GM18951 (cell line): Measurements from ENCODE around the gene STK4.

Experiments
- POLR2A ChIP-seq: IDR thresholded peaks from 4 replicates; pipeline ENCODE4 v1.6.1; 2011; ENCODE audit warnings: mild to moderate bottlenecking; ENCODE audit not compliant: insufficient read length, insufficient read depth; ENCODE audit errors: extremely low read depth
- in situ Hi-C: fragments of 300-500 bp; cut with MboI; formaldehyde crosslinking; loops from one replicate; pipeline ENCODE4 v1.12.0; 2022; ENCODE audit warnings: low sequenced_read_pairs, mixed read lengths, inconsistent platforms; ENCODE audit not compliant: unreplicated experiment

Gene STK4

DNA sequence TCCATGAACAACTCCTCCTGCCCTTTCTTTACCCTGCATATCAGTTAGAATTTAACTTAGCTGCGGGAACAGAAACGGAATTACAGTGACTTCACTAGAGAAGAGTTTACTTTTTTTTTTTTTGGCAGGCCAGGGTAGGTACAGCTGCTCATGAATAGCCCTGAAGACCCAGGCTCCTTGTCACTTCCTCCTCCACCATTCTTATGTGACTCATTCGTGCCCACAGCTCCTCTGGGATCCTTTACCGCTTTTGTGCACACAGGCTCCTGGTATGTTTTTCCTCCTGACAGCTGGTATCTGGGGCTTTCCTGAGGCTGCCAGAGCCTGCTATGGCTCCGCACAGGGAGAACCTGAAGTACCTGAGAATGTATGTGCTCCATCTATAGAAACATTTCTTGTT lies 138.5 kb downstream of the STK4 start:
- TF ChIP-seq POLR2A: no peak
- in situ Hi-C loops: loop anchor here (10.0 kb wide), 1 partner anchor 180 kb away; no protein-coding TSS in a partner anchor

DNA sequence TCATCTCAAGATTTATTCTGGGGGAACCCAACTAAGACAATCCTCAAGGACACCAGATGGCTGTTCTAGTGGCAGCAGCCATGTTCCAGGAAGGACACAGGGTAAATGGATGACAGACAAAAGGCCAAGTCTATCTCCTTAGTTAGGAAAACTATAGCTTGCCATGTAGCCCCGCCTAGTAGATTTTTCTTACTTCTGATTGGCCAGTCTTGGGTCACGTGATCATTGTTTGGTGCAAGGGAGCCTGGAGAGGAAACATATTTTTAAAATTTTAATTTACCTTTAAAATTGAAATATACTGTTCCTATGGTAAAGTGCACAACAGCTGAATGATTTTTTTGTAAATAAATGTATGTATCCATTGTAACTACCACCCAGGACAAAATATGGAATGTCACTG lies 139.0 kb downstream of the STK4 start:
- in situ Hi-C loops: loop anchor here (10.0 kb wide), 1 partner anchor 181 kb away; no protein-coding TSS in a partner anchor
- no peak for TF ChIP-seq POLR2A

DNA sequence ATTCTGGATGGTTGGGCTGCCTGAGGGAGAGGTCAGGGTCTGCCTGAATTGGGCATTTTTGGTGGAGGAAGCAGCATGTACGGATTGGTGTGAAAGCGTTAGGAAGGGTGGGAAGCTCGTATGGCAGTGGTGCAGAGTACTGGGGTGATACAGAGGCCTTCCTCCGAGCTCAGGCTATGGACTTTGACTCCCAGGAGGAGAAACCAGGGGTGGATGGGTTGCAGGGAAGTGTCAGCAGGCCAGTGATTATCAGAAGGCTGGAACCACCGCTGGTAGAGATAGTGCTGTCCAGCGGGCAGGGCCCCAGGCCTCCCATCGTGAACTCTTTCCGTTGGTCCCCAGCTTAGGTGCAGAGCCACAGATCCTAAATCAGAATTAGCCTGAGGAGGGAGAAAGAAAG lies 143.3 kb downstream of the STK4 start:
- in situ Hi-C loops: loop anchor here (10.0 kb wide), 1 partner anchor 185 kb away; no protein-coding TSS in a partner anchor

DNA sequence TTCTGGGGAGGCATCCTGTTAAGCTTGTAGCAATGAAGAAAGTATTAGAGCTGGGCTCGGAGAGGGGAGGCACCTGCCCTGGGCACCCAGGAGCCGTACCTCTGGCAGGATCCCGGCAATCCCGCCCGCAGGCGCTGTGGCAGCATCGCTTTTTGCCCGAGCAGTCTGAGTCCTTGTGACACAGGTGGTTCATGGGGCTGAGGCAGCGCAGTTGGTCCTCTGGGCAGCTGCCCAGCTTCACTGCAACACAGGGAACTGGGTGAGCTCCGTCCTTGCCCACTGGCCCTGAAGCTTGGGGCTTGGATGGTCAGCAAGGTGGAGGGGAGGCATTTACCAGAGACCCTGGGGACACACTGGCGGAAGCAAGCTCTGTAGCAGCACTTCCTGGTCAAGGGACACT lies 144.0 kb downstream of the STK4 start:
- in situ Hi-C loops: no loop called here

More for the DNA sequence above, 143.3 kb downstream of the STK4 start:
- no peak for TF ChIP-seq POLR2A

DNA sequence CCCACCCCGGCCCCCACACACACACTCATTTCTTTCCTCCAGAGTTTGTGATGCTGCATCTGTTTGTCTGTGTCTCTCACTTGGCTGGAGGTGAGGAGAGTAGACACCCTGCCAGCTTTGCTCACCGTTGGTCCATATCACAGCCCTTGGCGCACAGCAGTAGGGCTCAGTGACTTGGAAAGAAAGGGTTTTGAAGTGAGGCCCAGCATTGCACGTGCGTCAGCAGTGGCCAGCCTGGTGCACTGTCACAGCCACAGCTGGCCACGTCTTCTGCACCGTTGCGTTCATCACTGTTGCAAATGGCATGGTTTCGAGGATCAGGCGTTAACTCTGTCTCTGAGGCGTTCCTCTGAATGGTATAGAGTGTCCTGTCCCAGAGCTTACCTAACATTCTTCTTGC lies 145.0 kb downstream of the STK4 start:
- no peak for TF ChIP-seq POLR2A
- in situ Hi-C loops: no loop called here

More for the DNA sequence above, 144.0 kb downstream of the STK4 start:
- no peak for TF ChIP-seq POLR2A

DNA sequence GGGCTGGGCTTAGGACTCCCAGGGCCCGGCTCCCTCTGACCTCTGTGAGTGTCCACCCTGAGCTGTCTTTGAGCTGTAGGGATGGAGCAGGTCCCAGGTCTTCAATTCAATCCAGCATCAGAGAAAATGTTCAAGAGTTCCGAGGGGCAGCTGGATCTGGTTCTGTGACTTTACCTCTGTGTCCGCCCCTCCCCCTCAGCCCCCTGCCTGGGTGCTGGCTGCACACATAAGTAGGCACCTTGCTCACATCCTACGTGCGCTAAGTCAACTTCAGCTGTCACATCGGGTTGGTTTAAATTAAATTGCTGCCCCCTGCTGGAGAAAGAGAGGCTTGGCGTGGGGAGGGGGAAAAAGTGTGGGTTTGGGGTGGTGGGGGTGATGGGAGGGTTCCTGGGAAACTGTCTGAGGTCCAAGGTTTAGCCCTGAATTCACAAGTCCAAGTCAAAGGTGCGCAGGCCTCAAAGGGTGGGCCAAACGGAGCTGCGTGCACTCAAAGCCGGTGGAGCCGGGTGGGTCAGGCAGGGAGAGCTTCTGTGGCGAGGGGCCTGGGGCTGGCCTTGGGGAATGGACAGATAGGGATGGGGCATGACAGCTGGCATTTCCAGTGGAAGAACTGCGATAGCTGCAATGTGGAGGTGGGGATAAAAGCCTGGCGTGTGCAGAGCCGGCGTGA lies 145.6 kb downstream of the STK4 start:
- no peak for TF ChIP-seq POLR2A
- in situ Hi-C loops: no loop called here

DNA sequence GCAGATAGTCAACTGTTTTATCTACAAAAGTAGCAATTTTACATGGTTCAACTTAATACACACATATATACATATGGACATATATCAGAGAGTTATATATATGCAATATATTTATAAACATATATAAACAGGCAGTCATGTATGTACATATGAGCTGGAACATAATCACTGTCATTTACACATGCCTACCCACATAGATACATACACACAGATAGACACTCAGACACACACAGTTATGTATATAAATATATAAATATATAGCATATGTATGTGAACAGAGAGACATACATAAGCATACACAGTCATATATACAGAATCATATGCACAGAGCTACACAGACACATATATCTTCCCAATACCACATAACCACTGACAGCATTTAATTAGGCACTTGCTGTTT lies 146.4 kb downstream of the STK4 start:
- TF ChIP-seq POLR2A: no peak
- in situ Hi-C loops: no loop called here

DNA sequence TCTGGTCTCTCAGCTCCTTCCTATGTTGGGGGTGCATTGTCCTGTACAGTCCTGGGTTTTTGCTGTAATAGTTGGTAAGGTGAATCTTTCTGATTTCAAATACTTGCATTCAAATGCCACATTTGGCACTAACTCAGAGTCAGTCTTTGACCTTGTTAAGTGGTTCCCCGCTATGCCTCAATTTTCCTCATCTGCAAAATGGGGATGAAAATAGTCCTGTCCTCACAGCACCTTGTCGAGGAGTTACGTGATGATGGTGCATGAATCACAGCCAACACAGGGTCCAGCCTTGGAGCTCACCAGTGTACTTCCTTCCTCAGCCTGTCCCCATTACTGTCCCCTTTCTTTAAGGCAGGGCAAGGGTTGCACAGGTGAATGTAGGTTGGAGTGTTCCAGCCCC lies 147.6 kb downstream of the STK4 start:
- no peak for TF ChIP-seq POLR2A

DNA sequence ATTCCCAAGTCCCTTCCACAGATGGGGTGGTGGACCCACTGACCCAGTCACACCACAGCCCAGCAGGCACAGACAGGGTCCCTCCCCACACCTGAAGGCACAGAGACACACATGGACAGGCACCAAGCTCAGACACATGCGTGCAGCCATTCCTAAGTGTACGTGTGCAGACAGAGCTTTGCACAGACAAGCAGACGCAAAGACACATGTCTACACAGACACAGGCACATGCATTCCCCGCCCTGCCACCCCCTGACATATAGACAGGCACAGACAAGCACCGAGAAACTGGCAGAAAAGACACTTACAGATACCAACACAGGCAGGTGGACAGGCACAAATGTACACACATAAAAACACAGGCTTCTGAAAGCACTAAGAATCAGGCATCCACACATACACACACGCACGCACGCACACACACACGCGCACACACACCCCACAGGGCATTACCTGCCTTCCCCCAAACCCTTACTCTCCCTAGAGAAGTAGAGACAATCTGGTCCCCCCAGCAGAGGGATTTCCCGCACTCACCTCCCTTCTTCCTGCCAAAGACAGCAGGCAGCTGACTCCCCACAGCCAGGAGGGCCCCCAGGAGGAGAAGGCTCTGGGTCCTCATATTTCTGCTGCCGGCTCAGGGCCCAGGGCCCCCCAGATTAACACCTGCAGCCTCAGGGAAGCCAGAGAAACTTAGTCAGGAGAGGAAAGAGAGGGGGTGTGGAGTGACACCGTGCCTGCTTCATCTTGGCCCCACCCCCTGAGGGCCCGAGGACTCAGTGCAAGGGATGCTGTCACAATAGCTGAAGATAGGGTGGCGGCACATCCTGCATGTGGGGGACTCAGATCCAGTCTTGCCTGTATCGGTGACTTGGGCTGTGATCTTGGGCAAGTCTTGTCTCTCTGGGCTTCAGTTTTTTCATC lies 148.4 kb downstream of the STK4 start, which contains the start of gene WFDC5:
Gene WFDC5 (minus strand): TSS at position 710 of the 921 bp plus-strand sequence. CDS start 91 bp downstream, at position 619.
- in situ Hi-C loops: no loop called here
- TF ChIP-seq POLR2A: no peak

More for the DNA sequence above, 147.6 kb downstream of the STK4 start:
- in situ Hi-C loops: no loop called here

DNA sequence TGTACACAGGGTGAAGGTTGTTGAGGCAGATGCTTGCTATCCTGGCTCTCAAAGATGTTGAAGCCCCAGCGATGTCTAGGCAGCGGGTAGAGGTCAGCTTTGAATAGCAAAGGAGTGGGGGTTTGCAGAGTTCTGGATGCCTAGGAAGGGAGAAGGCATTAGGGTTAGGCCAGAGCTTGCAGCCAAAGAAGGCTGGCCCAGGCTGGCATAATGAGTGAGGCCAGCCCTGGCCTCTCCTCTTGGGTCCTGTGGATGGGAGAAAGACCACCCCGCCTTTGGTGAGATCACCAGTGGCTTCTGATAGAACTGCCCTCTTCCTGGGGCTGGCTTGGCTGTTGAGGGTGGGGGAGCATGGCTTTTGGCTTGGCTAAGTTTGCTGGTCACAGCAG lies 149.1 kb downstream of the STK4 start:
- TF ChIP-seq POLR2A: no peak
- in situ Hi-C loops: no loop called here

DNA sequence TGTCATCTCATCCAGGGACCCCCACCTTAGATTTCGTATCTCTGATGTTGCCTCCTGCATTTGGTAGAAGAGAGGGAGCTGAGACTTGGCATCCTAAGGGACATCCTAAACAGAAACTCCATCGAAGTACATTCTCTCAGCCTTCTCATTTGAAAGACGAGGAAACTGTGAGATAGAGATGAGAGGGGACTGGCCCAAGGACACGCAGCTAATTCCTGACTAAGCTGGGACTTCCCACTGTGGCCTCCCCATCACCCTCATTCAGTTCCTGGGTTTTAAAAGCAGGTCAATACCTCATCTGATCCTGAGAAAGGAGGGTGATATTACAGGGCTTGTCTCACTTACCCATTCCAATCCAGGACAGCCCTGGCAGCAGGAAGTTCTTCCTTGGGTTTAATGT lies 149.5 kb downstream of the STK4 start:
- in situ Hi-C loops: no loop called here
- no peak for TF ChIP-seq POLR2A

DNA sequence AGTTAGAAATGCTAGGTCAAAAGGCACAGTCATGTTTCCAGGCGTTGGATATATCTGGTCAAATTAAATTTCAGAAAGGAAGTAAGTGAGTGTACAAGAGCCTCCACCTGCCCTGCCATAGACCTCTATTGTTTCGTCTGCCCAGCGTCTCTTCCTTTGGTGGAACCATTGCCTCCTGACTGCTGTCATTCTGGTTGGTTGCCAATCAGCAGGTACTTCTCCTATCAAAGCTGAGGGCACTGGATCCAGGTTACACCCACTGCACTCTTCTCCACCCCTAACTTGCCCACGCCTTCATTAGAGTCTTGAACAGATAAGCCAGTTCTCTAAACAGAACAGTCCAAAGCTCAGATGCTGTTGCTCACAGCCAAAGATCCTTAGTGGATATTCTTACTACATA lies 151.3 kb downstream of the STK4 start:
- no peak for TF ChIP-seq POLR2A
- in situ Hi-C loops: no loop called here

DNA sequence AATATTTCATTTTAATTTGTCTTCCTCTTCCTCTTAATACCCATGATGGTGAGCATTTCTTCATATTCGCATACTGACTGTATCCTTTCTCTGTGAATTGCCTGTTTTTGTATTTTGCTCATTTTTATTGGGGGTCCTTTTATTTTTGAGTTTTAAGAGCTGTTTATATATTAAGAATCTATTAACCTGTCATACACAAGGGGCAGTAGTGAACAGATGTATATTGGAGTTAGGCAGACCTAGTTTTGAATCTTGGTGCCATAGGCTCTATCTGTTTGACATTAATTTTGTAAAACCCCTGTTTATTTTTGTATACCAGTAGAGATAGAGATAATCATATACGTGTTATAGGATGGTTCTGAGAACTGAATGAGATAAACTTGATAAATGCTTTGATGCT lies 151.7 kb downstream of the STK4 start:
- TF ChIP-seq POLR2A: no peak
- in situ Hi-C loops: no loop called here
